ENCODE measurements around the gene FAM228B.
"Not testable (repeated sequence)": the region's sequence is repeated elsewhere in the genome, so short reads cannot be mapped to it uniquely, and the experiment has no call there.

The FAM228B gene

GRCh38 chr2:24104110-24104650, 19.1 kb upstream of the FAM228B start:
- FAIRE-seq, result no peak

GRCh38 chr2:24104906-24105305, 18.4 kb upstream of the FAM228B start:
- no peak for FAIRE-seq

GRCh38 chr2:24105816-24106215, 17.5 kb upstream of the FAM228B start:
- FAIRE-seq, result no peak

- FAIRE-seq, result no peak
Observed at GRCh38 chr2:24106786-24107185, 16.5 kb upstream of the FAM228B start.

GRCh38 chr2:24107336-24107735, 15.9 kb upstream of the FAM228B start:
- peak; percentile 19 for FAIRE-seq

GRCh38 chr2:24109431-24109830, 13.8 kb upstream of the FAM228B start:
- not testable (repeated sequence) for FAIRE-seq

DNA sequence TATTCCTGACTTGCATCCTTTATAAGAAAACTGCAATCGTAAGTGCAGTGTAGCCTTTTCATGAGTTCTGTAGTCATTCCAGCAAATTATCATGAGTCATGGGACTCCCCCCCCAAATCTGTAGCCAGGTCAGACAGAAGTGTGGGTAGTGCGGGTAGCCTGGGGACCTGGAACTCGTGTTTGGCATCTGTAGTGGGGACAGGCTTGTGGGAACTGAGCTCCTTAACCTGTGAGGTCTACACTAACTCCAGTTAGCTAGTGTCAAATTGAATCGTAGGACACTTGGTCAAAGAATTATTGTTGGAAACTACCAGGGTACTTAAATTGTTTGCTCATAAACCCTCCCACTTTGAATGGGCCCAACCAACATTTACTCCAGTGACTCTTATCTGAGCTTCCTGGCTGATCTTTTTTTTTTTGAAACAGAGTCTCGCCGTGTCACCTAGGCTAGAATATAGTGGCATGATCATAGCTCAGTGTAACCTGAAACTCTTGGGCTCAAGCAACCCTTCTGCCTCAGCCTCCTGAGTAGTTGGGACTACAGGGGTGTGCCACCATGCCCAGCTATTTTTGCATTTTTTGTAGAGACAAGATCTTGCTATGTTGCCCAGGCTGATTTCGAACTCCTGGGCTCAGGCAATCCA, 12.5 kb upstream of the FAM228B start:
- no peak for FAIRE-seq

DNA sequence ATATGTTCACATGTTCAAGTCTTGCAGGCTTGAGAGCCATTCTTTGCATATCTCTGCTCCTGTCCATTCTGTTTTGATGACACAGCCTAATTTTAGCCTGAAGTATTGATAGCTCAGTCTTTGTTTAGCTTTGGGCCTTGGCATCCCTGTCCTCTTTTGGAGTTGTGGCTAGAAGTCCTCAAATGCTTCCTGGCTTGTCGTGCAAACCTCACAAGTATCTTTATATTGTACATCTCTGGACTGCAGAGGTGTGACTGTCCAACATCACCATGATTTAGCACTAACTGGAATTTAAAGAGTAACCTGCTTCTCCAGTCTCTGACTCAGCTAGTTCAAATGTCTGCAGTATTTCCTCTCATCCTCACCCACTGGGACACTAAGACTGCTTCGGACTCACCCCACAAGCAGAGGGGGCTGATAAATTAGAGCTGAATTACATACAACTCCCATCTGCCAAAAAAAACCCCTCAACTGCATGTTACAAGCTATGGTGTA, 11.8 kb upstream of the FAM228B start:
- FAIRE-seq, result no peak

DNA sequence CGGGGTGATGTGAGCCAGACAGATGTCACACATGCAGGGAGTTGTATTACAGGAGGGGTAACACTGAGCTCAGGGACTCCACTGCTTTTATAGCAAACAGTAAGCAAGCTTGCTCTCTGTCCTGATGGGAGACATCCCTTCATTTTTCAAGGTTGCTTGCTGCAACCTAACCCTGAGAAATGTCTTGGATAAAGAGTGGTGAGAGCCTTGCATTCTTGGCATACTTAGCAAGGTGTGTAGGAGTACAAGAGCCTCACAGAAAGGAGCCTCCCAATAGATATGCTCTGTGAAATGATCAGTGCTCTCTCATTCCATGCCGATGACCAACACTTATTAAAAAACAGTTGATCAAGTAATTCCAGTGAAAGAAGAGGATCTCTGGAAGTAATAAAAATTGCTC, 8.2 kb upstream of the FAM228B start:
- no peak for FAIRE-seq

DNA sequence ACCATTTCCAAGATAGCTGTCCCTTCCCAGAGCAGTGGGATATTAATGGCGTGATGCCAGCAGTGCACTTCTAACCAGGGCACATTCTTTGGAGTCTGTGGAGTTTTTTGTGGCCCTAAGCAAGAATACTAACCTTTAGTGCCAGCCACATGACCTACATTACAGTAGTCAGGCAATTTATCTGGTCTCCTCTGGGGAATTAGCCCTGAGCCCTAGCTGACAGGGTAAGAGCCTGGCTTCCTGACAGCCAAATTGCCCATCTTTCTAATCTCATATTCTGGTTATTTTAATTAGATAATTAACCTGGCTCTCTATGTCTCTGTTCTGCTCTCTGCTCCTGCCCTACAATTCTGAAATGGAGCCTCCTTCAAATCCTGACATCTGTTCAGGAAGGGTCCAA, 5.4 kb upstream of the FAM228B start:
- FAIRE-seq, result no peak

- no peak for FAIRE-seq
Observed at GRCh38 chr2:24121066-24121465, 2.2 kb upstream of the FAM228B start.

DNA sequence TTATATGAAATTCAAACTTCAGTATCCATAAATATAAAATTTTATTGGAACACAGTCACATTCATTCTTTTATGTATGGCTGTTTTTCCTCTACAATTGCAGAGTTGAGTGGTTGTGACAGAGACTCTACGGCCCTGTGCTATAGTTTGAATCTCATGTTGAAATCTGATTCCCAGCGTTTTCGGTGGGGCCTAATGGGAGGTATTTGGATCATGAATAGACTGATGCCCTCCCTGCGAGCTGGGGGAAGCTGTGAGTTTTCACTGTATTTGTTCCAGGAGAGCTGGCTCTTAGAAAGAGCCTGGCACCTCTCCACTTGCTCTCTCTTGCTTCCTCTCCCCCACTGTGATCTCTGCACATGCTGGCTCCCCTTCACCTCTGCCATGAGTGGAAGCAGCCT, 1.8 kb upstream of the FAM228B start:
- no peak for FAIRE-seq

DNA sequence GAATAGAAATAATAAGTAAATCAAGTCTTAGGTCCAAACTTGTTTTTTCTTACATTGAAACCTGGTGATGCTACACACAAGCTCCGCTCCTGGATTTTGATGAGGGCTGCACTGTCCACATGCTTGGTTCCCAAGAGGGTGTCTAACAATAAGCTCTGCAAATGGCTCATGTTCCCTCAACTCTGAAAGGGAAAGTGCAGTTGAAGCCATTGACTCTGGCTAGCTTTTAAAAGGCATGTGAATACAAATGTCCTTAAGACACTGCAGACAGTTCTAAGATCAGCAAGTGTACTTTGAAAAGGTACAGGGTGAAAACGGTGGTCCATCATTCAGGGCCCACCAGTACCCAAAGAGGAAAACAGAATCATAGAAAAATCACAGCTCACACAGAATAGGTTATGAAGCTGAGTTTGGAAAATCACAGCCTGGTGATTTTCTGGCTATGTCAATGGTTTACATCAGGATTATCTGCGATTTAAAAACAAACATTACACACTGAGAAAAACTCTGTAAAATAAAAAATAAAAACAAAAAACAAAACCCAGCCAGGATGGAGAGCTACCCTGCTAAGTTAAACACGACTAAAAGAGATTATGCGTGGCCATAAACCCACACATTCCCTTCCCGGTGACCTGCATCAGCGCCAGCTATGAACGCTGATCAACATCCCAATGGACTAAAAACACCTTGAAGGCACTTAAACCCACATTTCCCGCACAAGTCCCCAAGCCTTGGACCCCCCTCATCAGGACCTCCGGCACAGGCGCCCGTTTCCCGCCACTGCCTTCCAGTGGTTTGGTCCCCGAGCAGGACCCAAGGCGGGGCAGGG, 689 bp upstream of the FAM228B start:
- no peak for FAIRE-seq

DNA sequence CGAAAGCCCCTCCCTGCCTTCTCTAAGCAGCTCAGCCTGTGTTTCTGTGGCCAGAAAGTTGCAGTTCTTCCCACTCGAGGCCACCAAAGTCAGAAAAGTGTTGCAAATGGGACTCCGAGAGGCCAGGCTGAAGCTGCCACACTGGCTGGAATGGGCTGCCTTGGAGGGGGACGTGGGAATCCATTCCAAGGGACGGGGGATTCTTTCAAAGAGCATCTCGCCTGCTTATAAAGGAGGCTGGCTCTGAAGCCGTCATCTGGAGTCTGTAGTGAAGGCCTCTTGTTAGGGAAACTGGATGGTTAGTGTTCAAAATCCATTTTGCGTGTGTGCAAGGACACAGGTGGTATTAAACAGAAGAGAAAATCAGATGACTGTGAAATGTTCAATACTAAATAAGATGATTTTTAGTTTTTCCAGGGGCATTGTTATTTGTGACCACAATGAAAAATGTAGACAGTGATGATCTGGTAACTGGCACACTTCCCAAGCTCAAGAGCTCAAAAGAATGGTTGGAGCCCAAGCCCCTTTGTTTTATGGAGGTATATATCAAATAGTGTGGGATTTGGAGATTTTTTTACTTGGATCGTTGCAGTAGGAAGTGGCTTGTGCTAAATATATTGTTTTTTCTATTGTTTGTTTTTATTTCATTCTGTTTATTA, 782 bp downstream of the FAM228B start:
- no peak for FAIRE-seq

DNA sequence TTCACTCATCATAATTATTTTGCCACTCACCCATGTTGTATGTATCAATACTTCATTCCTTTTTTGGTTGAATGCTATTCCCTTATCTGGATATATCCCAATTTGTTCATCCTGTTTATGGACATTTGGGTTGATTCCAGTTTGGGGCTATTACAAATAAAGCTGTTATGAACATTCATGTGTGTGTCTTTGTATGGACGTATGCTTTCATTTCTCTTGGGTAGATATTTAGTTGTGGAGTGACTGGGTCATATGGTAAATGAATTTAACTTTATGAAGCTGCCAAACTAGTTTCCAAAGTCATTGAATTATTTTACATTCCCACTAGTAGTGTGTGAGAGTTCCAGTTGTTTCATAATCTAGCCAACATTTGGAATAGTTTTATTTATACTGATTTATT, 2.7 kb downstream of the FAM228B start:
- FAIRE-seq, result no peak

GRCh38 chr2:24132543-24132942, 9.3 kb downstream of the FAM228B start:
- FAIRE-seq, result no peak

DNA sequence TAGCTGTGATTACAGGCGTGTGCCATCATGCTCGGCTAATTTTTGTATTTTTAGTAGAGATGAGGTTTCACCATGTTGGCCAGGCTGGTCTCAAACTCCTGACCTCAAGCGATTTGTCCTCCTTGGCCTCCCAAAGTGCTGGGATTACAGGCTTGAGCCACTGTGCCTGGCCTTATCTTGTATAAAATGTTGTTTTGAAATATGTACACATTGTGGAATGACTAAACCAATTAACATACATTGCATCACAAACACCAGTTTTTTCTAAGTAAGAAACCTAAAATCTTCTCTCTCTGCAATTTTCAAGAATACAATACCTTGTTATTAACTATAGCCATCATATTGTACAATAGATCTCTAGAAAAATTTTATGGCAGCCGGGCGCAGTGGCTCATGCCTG, 17.0 kb downstream of the FAM228B start:
- not testable (repeated sequence) for FAIRE-seq

DNA sequence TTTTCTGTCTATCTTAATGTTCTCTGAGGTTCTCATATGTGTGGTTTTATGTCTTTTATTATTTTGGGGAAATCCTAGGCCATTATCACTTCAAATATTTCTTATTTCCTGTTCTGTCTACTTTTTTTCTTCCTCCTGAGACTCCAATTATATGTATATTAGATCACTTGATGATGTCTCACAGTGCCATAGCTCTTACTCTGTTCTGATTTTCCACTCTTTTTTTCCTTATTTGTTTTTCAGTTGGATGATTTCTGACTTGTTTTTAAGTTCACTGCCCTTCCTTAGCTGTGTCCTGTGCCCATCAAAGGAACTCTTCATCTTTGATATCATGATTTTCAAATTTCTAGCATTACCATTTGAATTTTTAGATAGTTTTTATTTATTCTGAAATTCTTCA, 24.1 kb downstream of the FAM228B start:
- no peak for FAIRE-seq

GRCh38 chr2:24152413-24153197, 29.3 kb downstream of the FAM228B start:
- no peak for FAIRE-seq

GRCh38 chr2:24153478-24153877, 30.2 kb downstream of the FAM228B start:
- FAIRE-seq, result no peak

DNA sequence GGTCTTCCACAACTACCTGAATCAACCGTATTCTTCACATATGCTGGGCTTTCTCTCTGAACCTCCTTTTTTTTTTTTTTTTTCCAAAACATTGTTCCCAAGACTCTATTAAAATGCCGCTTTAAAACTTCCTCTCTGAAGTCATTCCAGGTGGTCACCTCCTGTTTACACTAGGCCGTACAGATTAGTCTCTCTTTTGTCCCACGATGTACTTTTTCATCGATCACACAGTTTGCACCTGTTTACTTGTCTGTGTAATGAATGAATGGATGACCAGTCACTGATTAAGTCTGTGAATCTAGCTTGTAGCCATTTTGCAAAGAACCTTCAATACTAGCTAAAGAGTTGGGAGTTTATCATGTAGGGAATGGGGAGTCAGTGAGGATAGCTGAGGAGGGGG, 34.9 kb downstream of the FAM228B start:
- no peak for FAIRE-seq

DNA sequence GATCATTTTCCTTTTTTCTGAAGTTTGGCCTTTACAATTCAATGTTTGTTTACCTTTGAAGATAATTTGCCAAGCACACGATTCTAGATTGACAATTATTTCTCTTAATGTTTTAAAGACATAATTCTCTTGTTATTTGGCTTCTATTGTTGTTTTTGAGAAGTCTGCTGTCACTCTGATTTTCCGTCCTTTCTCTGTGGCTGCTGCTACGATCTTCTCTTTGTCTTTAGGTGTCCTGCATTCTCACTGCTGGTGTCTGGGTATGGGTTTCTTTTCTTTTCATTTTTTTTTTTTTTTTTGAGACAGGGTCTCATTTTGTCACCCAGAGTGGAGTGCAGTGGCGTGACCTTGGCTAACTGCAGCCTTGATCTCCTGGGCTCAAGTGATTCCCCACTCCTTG, 36.4 kb downstream of the FAM228B start:
- no peak for FAIRE-seq

- FAIRE-seq, result no peak
Observed at GRCh38 chr2:24160761-24161160, 37.5 kb downstream of the FAM228B start.
